AG09309 (cell line): ENCODE measurements around the gene CAPZB.
"Not testable (repeated sequence)": the region's sequence is repeated elsewhere in the genome, so short reads cannot be mapped to it uniquely, and the experiment has no call there.

Experiments
- DNase-seq: peaks from one replicate; pipeline ENCODE4 v3.0.0-alpha.2; 2010; ENCODE audit warnings: low read depth
- H3K4me3 ChIP-seq: 2 replicates; pipeline ENCODE4 v1.5.1; 2011; ENCODE audit warnings: mild to moderate bottlenecking, low read depth, low read length, moderate library complexity; ENCODE audit not compliant: control insufficient read depth
- CTCF ChIP-seq: IDR thresholded peaks from 2 replicates; pipeline ENCODE4 v1.5.1; 2011; ENCODE audit warnings: mild to moderate bottlenecking, low read depth, low read length, inconsistent platforms; ENCODE audit not compliant: insufficient read depth, control insufficient read depth; ENCODE audit errors: missing control alignments

CAPZB gene

GRCh38 chr1:19525607-19526545, 40.5 kb upstream of the CAPZB start:
- H3K4me3 ChIP-seq = no peak overlapping the region
- no peak for DNase-seq
- TF ChIP-seq CTCF = no peak

- no peak overlapping the region for H3K4me3 ChIP-seq
- DNase-seq = no peak
- no peak for TF ChIP-seq CTCF
These were observed 39.5 kb upstream of the CAPZB start for GRCh38 chr1:19524791-19525190.

- H3K4me3 ChIP-seq, DNase-seq: not testable (repeated sequence)
These were observed 37.2 kb upstream of the CAPZB start for GRCh38 chr1:19522570-19522969.

- no peak overlapping the region for H3K4me3 ChIP-seq
- no peak for TF ChIP-seq CTCF
These were observed 36.1 kb upstream of the CAPZB start for GRCh38 chr1:19521411-19521810.

GRCh38 chr1:19517017-19517416, 31.7 kb upstream of the CAPZB start:
- no peak overlapping the region for H3K4me3 ChIP-seq
- no peak for DNase-seq
- no peak for TF ChIP-seq CTCF

More at GRCh38 chr1:19521411-19521810, 36.1 kb upstream of the CAPZB start:
- DNase-seq = no peak

GRCh38 chr1:19515201-19515600, 29.9 kb upstream of the CAPZB start:
- no peak for TF ChIP-seq CTCF
- no peak for DNase-seq
- H3K4me3 ChIP-seq = no peak overlapping the region

GRCh38 chr1:19514391-19514831, 29.1 kb upstream of the CAPZB start:
- DNase-seq = no peak
- no peak for TF ChIP-seq CTCF
- no peak overlapping the region for H3K4me3 ChIP-seq
